A673 (cell line): ENCODE measurements around the gene SCRN1. TPM values are rescaled to one million over a fixed set of nuclear protein-coding genes. Genes with fewer than 3 reads are reported as not detected.

ENCODE experiments used
- BruUV-seq: library from RNA; stranded (reverse); fragments of 400-500 nt; replicated peaks from 2 replicates; lab custom pipeline; 2021; lab: Mats Ljungman, UMichigan
- CTCF ChIA-PET: fragments of 300-600 bp; sonication (Branson Sonifier 250); formaldehyde crosslinking; loops from one replicate; lab custom pipeline; 2022; ENCODE audit warnings: antibody characterized with exemption; lab: Charles Lee
- POLR2A ChIA-PET: fragments of 300-600 bp; sonication (Branson Sonifier 250); formaldehyde crosslinking; loops from one replicate; lab custom pipeline; 2022; ENCODE audit warnings: antibody characterized with exemption; ENCODE audit not compliant: low non-redundant PET; lab: Charles Lee
- DNase-seq: peaks from one replicate; pipeline ENCODE4 v3.0.0-alpha.2; 2015; ENCODE audit warnings: low spot score
- H3K27ac ChIP-seq: fragments of 200-600 bp; sonication (generic); 2 replicates; pipeline ENCODE4 v1.5.1; 2016; ENCODE audit warnings: mixed run types, low read depth, mild to moderate bottlenecking, mixed read lengths, antibody characterized with exemption, low read length; ENCODE audit not compliant: poor library complexity, severe bottlenecking
- H3K27me3 ChIP-seq: fragments of 200-600 bp; sonication (generic); replicated peaks from 2 replicates; pipeline ENCODE4 v1.6.1; 2017; ENCODE audit warnings: mixed run types, low read depth, mild to moderate bottlenecking, mixed read lengths, antibody characterized with exemption, low read length; ENCODE audit not compliant: insufficient read depth, poor library complexity
- H3K36me3 ChIP-seq: fragments of 200-600 bp; sonication (generic); 2 replicates; pipeline ENCODE4 v1.6.1; 2016; ENCODE audit warnings: mixed run types, mild to moderate bottlenecking, mixed read lengths, antibody characterized with exemption, low read length; ENCODE audit not compliant: insufficient read depth, poor library complexity, severe bottlenecking
- H3K4me1 ChIP-seq: fragments of 200-600 bp; sonication (generic); 2 replicates; pipeline ENCODE4 v1.6.1; 2017; ENCODE audit warnings: mixed run types, mild to moderate bottlenecking, mixed read lengths, antibody characterized with exemption, low read length; ENCODE audit not compliant: insufficient read depth, poor library complexity, severe bottlenecking
- H3K4me3 ChIP-seq: fragments of 200-600 bp; sonication (generic); 2 replicates; pipeline ENCODE4 v1.5.1; 2016; ENCODE audit warnings: low read depth, mixed run types, mild to moderate bottlenecking, mixed read lengths, low read length; ENCODE audit not compliant: poor library complexity, severe bottlenecking
- H3K9me3 ChIP-seq: fragments of 200-600 bp; sonication (generic); 2 replicates; pipeline ENCODE4 v1.6.1; 2016; ENCODE audit warnings: mixed run types, low read depth, mild to moderate bottlenecking, mixed read lengths, antibody characterized with exemption, low read length; ENCODE audit not compliant: poor library complexity, severe bottlenecking
- CTCF ChIP-seq: fragments of 300-800, 200-600 bp; sonication (generic); conservative IDR thresholded peaks from 2 replicates; pipeline ENCODE4 v1.5.1; 2017; ENCODE audit warnings: low read depth, mild to moderate bottlenecking, antibody characterized with exemption, low read length, moderate library complexity, mixed read lengths
- EZH2 ChIP-seq: fragments of 200-600 bp; sonication (generic); IDR thresholded peaks from 2 replicates; pipeline ENCODE4 v1.6.1; 2017; ENCODE audit warnings: borderline replicate concordance, low read depth, mild to moderate bottlenecking, mixed read lengths, antibody characterized with exemption, low read length; ENCODE audit not compliant: poor library complexity, severe bottlenecking
- intact Hi-C: fragments of 100-400 bp; cut with micrococcal nuclease; formaldehyde crosslinking; loops from one replicate; pipeline ENCODE4 v1.10.0; 2022; ENCODE audit not compliant: unreplicated experiment
- total RNA-seq: library from RNA; stranded (reverse); gene quantifications from 2 replicates; pipeline ENCODE4 v1.2.3, GENCODE V29; 2021

SCRN1 gene
- total RNA-seq, 1 experiment from 2014 or later, result 83.9 TPM

GRCh38 chr7:29919790-29920189, 69.8 kb downstream of the SCRN1 start:
- CTCF ChIA-PET, result interaction anchor here (1.1 kb wide), 1 partner anchor 42 kb away, joined by 4 read pairs; no protein-coding TSS in a partner anchor
- peaks cover 5% of the 10 kb centered on the region for H3K4me1 ChIP-seq
- intact Hi-C loops, result loop anchor here (2.0 to 10.0 kb wide), 4 partner anchors 41 to 995 kb away; no protein-coding TSS in a partner anchor
- H3K36me3 ChIP-seq, result peaks cover 11% of the 10 kb centered on the region
- TF ChIP-seq CTCF (no peak), EZH2 (no peak)
- BruUV-seq, result no TSS peak
- H3K27me3 ChIP-seq, result no peaks in the 10 kb centered on the region
- H3K4me3 ChIP-seq, result no peak overlapping the region
- DNase-seq, result no peak
- H3K9me3 ChIP-seq, result no peaks in the 10 kb centered on the region
- POLR2A ChIA-PET, result no interaction called here
- H3K27ac ChIP-seq, result no peak overlapping the region

- Histone ChIP-seq H3K27me3 (no peaks in the 10 kb centered on the region), H3K4me1 (peaks cover 5% of the 10 kb centered on the region), H3K9me3 (no peaks in the 10 kb centered on the region), H3K36me3 (peaks cover 11% of the 10 kb centered on the region), H3K4me3 (no peak overlapping the region), H3K27ac (no peak overlapping the region)
- no TSS peak for BruUV-seq
- ChIA-PET POLR2A (interaction anchor here (0.7 kb wide), 1 partner anchor 1064 kb away, joined by 3 read pairs; no protein-coding TSS in a partner anchor), CTCF (no interaction called here)
- DNase-seq, result no peak
- intact Hi-C loops, result no loop called here
- no peak for TF ChIP-seq CTCF
- no peak for TF ChIP-seq EZH2
Measured at GRCh38 chr7:29918850-29919249, 70.8 kb downstream of the SCRN1 start.

DNA sequence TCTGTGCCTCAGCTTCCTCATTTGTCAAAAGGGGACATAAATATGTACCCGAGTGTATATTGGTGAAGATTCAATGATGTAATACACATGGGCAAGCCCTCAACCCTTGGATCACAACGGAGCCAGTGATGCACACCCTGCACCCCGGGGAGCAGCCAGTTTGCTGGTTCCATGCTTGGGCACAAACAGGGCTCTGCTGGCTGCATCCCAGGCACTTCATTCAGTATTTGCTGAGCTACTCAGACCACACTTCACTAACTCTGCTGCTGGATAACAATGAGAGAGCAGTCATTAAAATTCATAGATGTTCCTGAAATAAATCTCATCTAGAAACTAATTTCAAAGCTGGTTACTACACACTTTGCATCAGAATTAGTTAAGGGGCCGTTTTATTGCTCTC, 72.0 kb downstream of the SCRN1 start:
- Histone ChIP-seq H3K36me3 (peaks cover 11% of the 10 kb centered on the region), H3K27me3 (no peaks in the 10 kb centered on the region), H3K27ac (no peak overlapping the region), H3K9me3 (no peaks in the 10 kb centered on the region), H3K4me3 (no peak overlapping the region), H3K4me1 (peaks cover 5% of the 10 kb centered on the region)
- intact Hi-C loops, result no loop called here
- no peak for TF ChIP-seq CTCF
- no peak for TF ChIP-seq EZH2
- no TSS peak for BruUV-seq
- CTCF ChIA-PET, result no interaction called here
- POLR2A ChIA-PET, result no interaction called here
- peak; percentile 24 for DNase-seq
